ENCODE data around the gene LRRFIP1.

LRRFIP1 gene

DNA sequence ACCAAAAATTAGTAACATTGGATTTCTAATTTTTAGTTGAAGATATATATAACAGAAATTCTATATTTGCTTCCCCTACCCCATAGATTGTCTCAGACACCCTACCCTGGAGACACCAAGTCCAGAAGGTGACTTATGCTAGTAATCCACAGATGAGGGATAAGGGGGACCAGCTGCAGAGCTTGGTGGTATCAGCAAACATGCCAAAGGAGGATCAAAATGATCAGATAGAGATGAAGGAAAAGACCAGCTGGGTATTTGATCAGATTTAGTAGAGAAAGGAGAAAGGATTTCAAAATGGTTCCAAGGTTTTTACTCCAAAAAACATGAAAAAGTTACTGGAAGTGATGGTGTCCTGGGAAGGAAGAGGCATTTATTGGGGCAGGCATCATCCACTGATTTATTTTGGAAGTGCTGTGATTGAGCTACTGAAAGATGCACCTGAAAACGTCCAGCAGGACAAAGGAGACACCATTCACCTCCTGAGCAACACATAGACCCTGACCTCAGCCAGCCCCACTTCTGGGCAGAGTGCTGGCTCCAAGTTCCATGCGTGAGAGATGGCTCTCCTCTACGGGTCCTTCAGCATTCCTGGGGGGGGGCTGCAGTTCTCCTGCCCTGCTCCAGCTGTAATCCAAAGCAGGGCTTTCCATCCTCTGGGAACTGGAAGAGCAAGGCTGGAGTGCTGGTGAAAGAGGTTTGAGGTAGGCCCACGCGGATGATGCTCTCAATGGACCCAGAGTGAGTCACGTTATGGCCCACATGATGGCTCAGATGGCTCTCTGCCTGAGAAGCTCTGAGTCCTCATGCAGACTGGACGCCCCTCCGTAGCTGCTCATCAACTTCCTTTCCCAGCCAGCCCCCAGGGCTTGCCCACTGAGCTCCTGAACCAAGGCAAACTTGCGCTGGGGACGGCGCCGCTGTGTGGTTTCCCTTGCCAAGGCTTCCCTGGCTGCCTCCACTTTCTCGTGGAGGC is 3.7 kb upstream of the LRRFIP1 start:
- no peak for DNase-seq

DNA sequence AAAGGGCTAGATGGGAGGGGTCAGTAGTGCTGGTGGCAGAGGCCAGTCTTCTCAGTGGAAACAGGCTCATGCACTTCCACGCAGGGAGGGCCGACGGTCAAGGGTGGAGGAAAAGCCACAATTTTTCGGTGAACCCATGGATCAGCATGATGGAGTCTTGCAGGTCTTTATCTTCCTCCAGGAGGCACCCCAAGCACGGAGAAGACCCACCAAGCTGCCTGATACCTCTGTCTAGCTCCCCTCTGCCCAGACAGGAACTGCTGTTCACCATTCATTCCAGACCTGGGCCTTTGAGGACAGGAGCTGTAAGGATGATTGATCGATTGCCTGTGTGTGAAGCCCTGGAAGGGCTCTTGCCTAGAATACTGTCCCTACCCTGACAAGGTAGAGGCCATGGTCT is 2.8 kb upstream of the LRRFIP1 start:
- DNase-seq = no peak

DNA sequence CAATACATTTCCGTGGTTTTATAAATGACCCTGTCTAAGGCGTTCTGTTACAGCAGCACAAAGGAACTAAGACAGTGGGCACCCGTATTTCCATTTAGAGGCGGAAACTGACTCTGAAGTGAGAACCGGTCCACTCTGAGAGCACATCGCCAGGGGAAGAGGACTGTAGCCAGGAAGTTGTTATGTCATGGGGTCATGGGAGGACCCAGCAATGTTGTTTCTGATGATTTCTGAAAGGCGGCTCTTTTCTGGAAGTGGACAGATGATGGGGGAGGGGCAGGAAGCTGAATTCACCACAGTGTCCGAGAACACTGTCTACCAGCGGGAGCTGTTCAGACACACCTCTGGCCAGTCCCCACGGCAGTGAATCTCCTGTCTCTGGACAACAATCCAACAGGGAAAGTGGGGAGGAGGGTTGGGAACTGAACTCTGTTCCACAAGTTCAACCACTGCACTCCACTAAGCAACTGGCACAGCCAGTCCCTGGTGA is 2.1 kb upstream of the LRRFIP1 start:
- DNase-seq = no peak

GRCh38 chr2:237625777-237626176 is 1.6 kb upstream of the LRRFIP1 start:
- no peak for DNase-seq

DNA sequence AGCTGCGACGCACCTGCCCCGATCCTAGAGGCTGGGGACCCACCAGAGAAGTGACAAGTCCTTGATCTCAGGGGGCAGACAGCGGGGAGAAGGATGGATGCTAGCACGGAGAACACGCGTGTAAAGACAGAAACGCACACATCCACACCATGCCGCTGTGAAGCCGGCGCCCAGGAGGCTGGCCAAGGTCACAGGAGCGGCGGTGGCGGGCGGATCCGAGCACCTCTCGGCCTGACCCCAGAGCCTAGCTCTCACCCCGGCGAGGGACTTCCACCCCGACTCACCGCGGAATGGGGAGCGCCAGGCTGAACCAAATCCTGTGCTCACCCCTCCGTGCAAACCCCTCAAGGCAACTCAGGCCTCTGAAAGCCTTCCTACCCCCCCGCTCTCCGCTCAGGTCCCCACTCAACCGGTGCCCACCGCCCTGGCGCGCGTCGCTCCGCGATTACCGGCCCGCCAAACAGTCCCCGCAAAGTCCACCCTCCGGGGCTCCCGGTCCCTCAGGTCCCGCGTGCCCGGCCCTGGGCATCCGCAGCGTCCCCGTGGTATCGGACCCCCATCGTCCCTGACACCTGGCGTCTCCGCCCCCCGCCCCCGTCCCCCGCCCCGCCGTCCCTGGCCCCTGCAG is 460 bp upstream of the LRRFIP1 start:
- DNase-seq = no peak

- no peak for DNase-seq
Observed at GRCh38 chr2:237628247-237629187, 1.1 kb downstream of the LRRFIP1 start.

DNA sequence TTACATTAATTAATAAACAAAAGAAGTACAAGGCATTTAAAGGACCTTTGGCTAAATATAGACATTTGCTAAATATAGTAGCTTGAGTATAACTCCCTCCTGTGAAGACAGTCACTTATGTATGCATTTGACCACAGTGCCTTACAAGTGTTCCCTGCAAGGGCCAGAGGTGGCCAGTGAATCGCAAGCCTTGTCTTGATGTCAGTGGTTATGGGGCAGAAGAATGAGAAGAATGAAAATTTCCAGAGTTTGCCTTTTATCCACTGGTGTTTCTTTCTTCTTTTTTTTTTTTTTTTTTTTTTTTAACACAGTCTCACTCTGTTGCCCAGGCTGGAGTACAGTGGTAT is 1.8 kb downstream of the LRRFIP1 start:
- no peak for DNase-seq

DNA sequence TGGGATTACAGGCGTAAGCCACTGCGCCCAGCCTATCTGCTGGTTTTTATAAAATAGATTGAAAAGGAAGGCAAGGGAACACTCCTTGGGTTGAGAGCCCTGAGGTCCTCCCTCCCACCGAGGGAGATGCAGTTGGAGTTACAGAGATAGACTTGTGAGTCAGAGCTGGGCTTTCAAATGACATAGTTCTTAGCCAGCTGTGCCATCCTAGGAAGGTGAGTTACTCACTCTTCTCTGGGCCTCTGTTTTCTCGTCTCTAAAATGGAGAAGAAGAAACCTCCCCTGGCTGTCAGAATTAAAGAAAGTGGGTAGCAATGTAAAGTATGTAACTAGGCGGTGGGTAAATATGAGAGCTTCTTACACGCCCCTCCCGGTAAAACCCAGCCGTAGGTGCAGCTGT is 2.4 kb downstream of the LRRFIP1 start:
- DNase-seq = no peak

DNA sequence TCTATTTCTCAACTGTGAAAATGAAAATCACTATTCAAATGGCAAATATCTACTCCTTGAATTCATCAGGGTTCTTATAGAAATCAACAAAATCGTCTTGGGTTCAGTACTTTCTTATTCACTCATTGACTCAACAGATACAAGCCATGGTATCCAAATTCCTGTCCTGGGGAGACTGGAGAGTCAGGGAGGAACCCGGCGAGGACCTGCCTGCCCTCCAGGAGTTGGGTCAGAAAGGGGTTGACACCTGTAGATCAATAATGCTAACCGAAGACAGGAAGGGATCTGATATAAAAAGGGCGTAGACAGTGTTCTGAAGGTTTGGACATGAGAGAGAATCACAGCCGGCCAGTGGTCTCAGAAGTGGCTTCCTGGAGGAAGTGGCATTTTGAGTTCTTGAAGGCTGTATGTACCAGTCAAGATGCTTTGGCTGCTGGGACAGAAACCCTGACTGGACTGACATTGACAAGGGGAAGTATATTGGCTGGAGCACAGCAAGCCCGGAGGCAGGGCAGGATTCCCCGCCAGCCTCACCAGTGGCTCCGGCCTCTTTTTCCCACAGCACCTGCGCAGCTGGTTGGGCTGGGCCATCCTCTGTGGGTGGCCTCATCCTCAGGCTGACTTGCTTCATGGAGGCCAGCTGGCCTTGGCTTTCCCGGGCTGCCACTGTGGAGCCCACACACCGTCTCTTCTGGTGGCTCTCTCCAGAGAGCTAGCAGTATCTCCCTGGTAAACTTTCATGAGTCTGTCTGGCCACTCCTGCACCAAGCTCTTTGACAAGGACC is 3.0 kb downstream of the LRRFIP1 start:
- no peak for DNase-seq

- no peak for DNase-seq
Observed at GRCh38 chr2:237631007-237631785, 3.8 kb downstream of the LRRFIP1 start.

- DNase-seq = no peak
Observed at GRCh38 chr2:237631801-237632585, 4.6 kb downstream of the LRRFIP1 start.

DNA sequence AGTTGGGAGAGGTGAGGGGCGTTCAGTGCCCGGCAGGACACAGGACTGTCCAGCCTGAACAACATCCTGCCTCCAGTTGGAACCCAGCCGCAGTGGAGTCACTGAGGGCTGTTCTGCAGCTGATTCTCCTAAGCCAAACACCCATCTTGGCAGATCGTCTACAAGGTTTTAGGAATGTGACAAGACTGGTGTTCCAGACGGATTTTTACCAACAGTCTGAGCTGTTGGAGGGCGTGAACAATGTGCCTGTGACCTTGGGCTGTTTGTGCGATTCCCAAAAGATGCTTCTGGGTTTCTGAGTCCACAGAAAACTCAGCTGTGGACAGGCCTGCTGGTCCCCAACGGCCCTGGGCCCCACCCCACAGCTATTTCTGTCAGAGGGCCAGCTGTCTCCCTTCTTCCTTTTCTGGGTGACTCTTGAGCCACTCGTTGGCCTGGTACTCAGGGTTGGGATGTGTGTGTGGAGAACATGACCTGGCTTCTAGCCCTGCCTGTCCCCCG is 5.7 kb downstream of the LRRFIP1 start:
- no peak for DNase-seq

- DNase-seq = no peak
Observed at GRCh38 chr2:237636578-237636977, 9.2 kb downstream of the LRRFIP1 start.

- no peak for DNase-seq
Observed at GRCh38 chr2:237637429-237638135, 10.2 kb downstream of the LRRFIP1 start.

- DNase-seq = no peak
Observed at GRCh38 chr2:237638176-237638575, 10.8 kb downstream of the LRRFIP1 start.

GRCh38 chr2:237639052-237639835 is 11.9 kb downstream of the LRRFIP1 start:
- DNase-seq = no peak

DNA sequence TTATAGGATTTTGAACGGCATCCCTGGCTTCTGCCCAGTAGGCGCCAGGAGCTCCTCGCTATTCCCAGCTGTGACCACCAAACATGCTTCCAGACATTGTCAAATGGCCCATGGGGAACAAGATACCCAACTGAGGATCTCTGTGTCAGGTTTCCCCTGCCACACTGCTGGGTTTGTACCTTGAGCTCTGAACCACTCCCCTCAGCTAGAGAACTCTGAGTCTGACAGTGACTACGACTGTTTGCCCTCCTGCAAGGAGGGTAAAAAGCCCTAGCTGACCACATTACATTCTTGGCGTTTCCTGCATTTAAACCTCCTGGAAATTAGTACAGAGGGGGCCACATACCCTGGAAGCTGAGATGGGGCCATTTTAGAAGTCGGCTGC is 12.4 kb downstream of the LRRFIP1 start:
- DNase-seq = no peak

GRCh38 chr2:237640493-237640998 is 13.2 kb downstream of the LRRFIP1 start:
- DNase-seq = no peak

Measured in stimulated activated CD4-positive, alpha-beta T cell treated with anti-CD3 and anti-CD28 coated beads, Interleukin-15, amount 100 ng/mL, for 24 hours (primary cell).